OCI-LY7 (cell line): ENCODE data around the gene FADD. TPM values are rescaled to one million over a fixed set of nuclear protein-coding genes. Genes with fewer than 3 reads are reported as not detected.

Experiments
- BruUV-seq: library from RNA; stranded (reverse); fragments of 400-500 nt; replicated peaks from 2 replicates; lab custom pipeline; 2021; lab: Mats Ljungman, UMichigan
- CTCF ChIA-PET: fragments of 300-600 bp; sonication (Branson Sonifier 250); formaldehyde crosslinking; loops from one replicate; lab custom pipeline; 2022; ENCODE audit warnings: antibody characterized with exemption; ENCODE audit not compliant: unreplicated experiment; lab: Charles Lee
- POLR2A ChIA-PET: fragments of 300-600 bp; sonication (Branson Sonifier 250); formaldehyde crosslinking; loops from one replicate; lab custom pipeline; 2022; ENCODE audit warnings: antibody characterized with exemption; lab: Charles Lee
- DNase-seq: peaks from one replicate; pipeline ENCODE4 v3.0.0-alpha.2; 2015; ENCODE audit warnings: low spot score
- H2AFZ ChIP-seq: fragments of 200-600 bp; sonication (generic), shearing (Covaris generic); 2 replicates; pipeline ENCODE4 v1.6.1; 2014; ENCODE audit warnings: mild to moderate bottlenecking, antibody characterized with exemption, low read length, moderate library complexity
- H3K27ac ChIP-seq: fragments of 200-600 bp; sonication (generic); 2 replicates; pipeline ENCODE4 v1.5.1; 2014; ENCODE audit warnings: mixed run types, low read depth, mild to moderate bottlenecking, moderate library complexity, low read length, inconsistent platforms; ENCODE audit not compliant: poor library complexity, severe bottlenecking
- H3K36me3 ChIP-seq: fragments of 200-600 bp; sonication (generic); 2 replicates; pipeline ENCODE4 v1.6.1; 2014; ENCODE audit warnings: mild to moderate bottlenecking, antibody characterized with exemption, low read length, moderate library complexity, mixed read lengths; ENCODE audit not compliant: insufficient read depth
- H3K4me1 ChIP-seq: fragments of 200-600 bp; sonication (generic); 2 replicates; pipeline ENCODE4 v1.5.1; 2014; ENCODE audit warnings: mild to moderate bottlenecking, low read length; ENCODE audit not compliant: insufficient read depth, poor library complexity, severe bottlenecking
- H3K4me2 ChIP-seq: fragments of 200-600 bp; sonication (generic); 2 replicates; pipeline ENCODE4 v1.6.1; 2014; ENCODE audit warnings: mild to moderate bottlenecking, low read length
- H3K4me3 ChIP-seq: fragments of 200-600 bp; sonication (generic); 2 replicates; pipeline ENCODE4 v1.5.1; 2014; ENCODE audit warnings: mild to moderate bottlenecking, low read depth, low read length; ENCODE audit not compliant: poor library complexity, severe bottlenecking
- H3K79me2 ChIP-seq: fragments of 200-600 bp; sonication (generic); 2 replicates; pipeline ENCODE4 v1.6.1; 2016; ENCODE audit warnings: low read depth, mild to moderate bottlenecking, low read length, moderate library complexity, mixed read lengths; ENCODE audit not compliant: insufficient read depth
- H3K9me2 ChIP-seq: fragments of 200-600 bp; sonication (generic); 2 replicates; pipeline ENCODE4 v1.6.1; 2016; ENCODE audit warnings: mild to moderate bottlenecking, low read length, mixed read lengths; ENCODE audit not compliant: insufficient read depth
- H3K9me3 ChIP-seq: fragments of 200-600 bp; sonication (generic); 2 replicates; pipeline ENCODE4 v1.6.1; 2014; ENCODE audit warnings: mild to moderate bottlenecking, mixed run types, low read length, mixed read lengths
- H4K20me1 ChIP-seq: fragments of 200-600 bp; sonication (generic); 2 replicates; pipeline ENCODE4 v1.6.1; 2014; ENCODE audit warnings: mild to moderate bottlenecking, antibody characterized with exemption, low read length, moderate library complexity, mixed read lengths; ENCODE audit not compliant: insufficient read depth
- CTCF ChIP-seq: fragments of 200-600 bp; sonication (generic); conservative IDR thresholded peaks from 2 replicates; pipeline ENCODE4 v1.5.1; 2014; ENCODE audit warnings: mild to moderate bottlenecking, antibody characterized with exemption, low read length, moderate library complexity, mixed read lengths
- EZH2phosphoT487 ChIP-seq: fragments of 200-600 bp; sonication (generic); IDR thresholded peaks from 2 replicates; pipeline ENCODE4 v1.6.1; 2018; ENCODE audit warnings: low read depth, borderline replicate concordance, mild to moderate bottlenecking, mixed run types, antibody characterized with exemption, low read length, moderate library complexity, mixed read lengths
- intact Hi-C: fragments of 100-400 bp; cut with micrococcal nuclease; formaldehyde crosslinking; loops from one replicate; pipeline ENCODE4 v1.10.0; 2022; ENCODE audit not compliant: unreplicated experiment
- total RNA-seq, 2 experiments: library from RNA; depleted of rRNA in 1 of 2; stranded (reverse); fragments of >200 nt in 1 of 2; shearing (Covaris generic) in 1 of 2; gene quantifications; 2 replicates each; pipeline ENCODE4 v1.2.3, GENCODE V29; 2014 to 2022

The FADD gene
- total RNA-seq, 2 experiments from 2014 or later, result 32.9 to 34.1 TPM

DNA sequence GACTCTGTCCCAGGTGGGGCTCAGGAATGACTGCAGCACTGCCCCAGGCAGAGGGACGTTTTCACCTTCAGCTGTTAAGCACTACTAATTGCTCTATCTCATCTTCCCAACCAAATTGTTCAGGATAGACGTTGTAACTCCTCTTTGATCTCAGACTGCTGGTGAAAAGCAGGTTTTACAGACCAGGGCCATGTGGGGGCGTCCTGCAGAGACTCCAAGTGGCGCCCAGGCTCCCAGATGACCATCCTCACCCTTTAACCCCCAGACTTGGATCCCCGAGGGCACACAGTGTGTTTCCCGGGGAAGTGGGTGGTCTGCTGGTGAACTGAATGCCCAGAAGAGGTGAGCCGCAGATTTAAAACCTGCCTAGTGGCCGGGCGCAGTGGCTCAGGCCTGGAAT lies 23.9 kb downstream of the FADD start:
- no peak overlapping the region for H3K27ac ChIP-seq
- BruUV-seq, result no TSS peak
- H2AFZ ChIP-seq, result no peak overlapping the region
- H3K36me3 ChIP-seq, result no peaks in the 10 kb centered on the region
- no peak overlapping the region for H3K4me2 ChIP-seq
- H3K9me2 ChIP-seq, result no peaks in the 10 kb centered on the region
- no peak for DNase-seq
- no peaks in the 10 kb centered on the region for H4K20me1 ChIP-seq
- H3K4me1 ChIP-seq, result no peaks in the 10 kb centered on the region
- H3K9me3 ChIP-seq, result no peaks in the 10 kb centered on the region
- ChIA-PET CTCF (no interaction called here), POLR2A (no interaction called here)
- no peaks in the 10 kb centered on the region for H3K79me2 ChIP-seq
- H3K4me3 ChIP-seq, result no peak overlapping the region
- TF ChIP-seq CTCF, result peak; percentile 67
- TF ChIP-seq EZH2phosphoT487, result no peak
- intact Hi-C loops, result no loop called here

DNA sequence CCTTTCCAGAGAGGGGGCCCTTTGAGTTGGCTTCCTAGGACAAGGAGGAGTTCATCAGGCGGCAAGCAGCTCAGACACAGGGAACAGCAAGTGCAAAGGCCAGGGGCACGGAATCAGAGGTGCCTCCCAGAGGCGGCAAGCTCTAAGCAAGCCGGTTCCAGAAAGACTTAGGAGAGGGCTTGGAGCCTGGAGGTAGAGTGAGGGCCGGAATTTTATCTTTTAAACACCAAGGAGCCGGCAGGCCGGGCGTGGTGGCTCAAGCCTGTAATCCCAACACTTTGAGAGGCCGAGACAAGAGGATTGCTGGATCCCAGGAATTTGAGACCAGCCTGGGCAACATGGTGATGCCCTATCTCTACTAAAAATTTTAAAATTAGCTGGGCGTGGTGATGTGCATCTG lies 26.6 kb downstream of the FADD start:
- TF ChIP-seq CTCF (no peak), EZH2phosphoT487 (no peak)
- DNase-seq, result no peak
- BruUV-seq, result no TSS peak
- Histone ChIP-seq H3K9me2 (no peaks in the 10 kb centered on the region), H3K4me1 (no peaks in the 10 kb centered on the region), H3K4me2 (no peak overlapping the region), H3K9me3 (no peaks in the 10 kb centered on the region), H3K79me2 (no peaks in the 10 kb centered on the region), H3K27ac (no peak overlapping the region), H4K20me1 (no peaks in the 10 kb centered on the region), H2AFZ (no peak overlapping the region), H3K36me3 (no peaks in the 10 kb centered on the region), H3K4me3 (no peak overlapping the region)
- intact Hi-C loops, result no loop called here
- POLR2A ChIA-PET, result no interaction called here
- CTCF ChIA-PET, result no interaction called here

GRCh38 chr11:70230151-70230839 lies 27.2 kb downstream of the FADD start:
- H4K20me1 ChIP-seq, result no peaks in the 10 kb centered on the region
- intact Hi-C loops, result no loop called here
- H3K27ac ChIP-seq, result no peak overlapping the region
- no TSS peak for BruUV-seq
- TF ChIP-seq CTCF, result no peak
- H3K79me2 ChIP-seq, result no peaks in the 10 kb centered on the region
- DNase-seq, result no peak
- CTCF ChIA-PET, result interaction anchor here (0.6 kb wide), 1 partner anchor 27 kb away, joined by 3 read pairs; the partner anchor contains the start of gene FADD
- no peaks in the 10 kb centered on the region for H3K4me1 ChIP-seq
- H3K4me2 ChIP-seq, result no peak overlapping the region
- H2AFZ ChIP-seq, result no peak overlapping the region
- H3K9me3 ChIP-seq, result no peaks in the 10 kb centered on the region
- no peaks in the 10 kb centered on the region for H3K9me2 ChIP-seq
- POLR2A ChIA-PET, result no interaction called here
- no peaks in the 10 kb centered on the region for H3K36me3 ChIP-seq
- H3K4me3 ChIP-seq, result no peak overlapping the region
